GM19238 (cell line): ENCODE data around the gene ZNF878.
"Not testable (repeated sequence)": the region's sequence is repeated elsewhere in the genome, so short reads cannot be mapped to it uniquely, and the experiment has no call there.

Source experiments
- DNase-seq: peaks from one replicate; pipeline ENCODE4 v3.0.0; 2011; ENCODE audit warnings: low spot score; ENCODE audit not compliant: insufficient read length

ZNF878 gene

GRCh38 chr19:12052497-12053169 is at the start of gene ZNF878:
Gene ZNF878, minus strand, starts transcription at chr19:12052961. Its CDS starts 160 bp downstream, at chr19:12052801.
- peak; percentile 70 for DNase-seq

DNA sequence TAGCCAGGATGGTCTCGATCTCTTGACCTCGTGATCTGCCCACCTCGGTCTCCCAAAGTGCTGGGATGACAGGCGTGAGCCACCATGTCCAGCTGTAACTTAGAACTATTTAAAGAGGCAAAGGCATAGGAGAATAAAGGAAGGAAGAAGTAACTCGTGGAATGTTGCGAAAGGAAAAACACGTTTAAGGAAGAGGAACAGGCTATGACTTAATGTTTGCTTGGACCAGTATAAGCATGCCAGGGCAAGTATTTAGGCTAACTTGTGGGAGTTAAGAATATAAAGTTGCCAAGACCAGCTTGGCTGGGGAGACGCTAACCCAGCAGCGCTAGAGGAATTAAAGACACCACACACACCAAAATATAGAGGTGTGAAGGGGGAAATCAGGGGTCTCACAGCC is 45.3 kb upstream of the ZNF878 start:
- DNase-seq: no peak

DNA sequence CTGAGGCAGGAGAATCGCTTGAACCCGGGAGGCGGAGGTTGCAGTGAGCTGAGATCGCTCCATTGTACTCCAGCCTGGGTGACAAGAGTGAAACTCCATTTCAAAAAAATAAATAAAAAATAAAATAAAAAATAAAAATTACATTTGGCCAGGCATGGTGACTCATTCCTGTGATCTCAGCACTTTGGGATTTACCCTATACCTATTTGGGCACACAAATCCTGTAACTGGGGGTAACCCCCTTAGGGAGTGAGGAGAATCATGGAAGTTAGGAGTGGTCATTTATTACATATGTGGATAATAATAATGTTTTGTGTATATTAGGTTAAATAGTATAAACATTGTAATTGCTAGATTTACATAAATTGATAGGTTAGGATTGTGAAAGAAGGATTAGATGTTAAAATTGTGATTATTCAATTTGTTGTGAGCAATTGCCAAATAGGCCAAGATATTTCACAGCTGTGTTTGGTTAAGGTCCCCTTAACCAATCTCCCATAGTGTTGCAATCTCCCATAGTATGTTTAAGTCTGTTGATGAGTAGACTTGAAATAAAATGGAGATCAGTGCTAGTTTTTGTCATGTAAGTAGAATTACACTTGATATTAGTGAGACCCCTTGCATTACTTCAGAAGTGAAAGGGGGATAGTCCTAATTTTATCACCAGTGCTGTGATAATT is 42.5 kb upstream of the ZNF878 start:
- DNase-seq: no peak

DNA sequence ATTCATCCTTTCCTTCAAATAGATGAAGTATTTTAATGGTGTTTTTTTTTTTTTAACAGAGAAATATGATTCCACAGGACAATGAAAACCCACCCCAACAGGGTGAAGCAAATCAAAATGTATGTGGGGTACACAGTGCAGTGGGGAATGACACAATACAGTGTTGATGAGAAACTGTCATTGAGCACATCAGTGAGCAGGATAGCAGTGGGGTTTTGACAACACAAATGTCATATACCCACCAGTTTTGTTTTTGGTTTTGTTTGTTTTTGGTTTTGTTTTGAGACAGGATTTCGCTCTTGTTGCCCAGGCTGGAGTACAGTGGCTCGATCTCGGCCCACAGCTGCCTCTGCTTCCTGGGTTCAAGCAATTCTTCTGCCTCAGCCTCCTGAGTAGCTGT is 41.0 kb upstream of the ZNF878 start:
- no peak for DNase-seq

DNA sequence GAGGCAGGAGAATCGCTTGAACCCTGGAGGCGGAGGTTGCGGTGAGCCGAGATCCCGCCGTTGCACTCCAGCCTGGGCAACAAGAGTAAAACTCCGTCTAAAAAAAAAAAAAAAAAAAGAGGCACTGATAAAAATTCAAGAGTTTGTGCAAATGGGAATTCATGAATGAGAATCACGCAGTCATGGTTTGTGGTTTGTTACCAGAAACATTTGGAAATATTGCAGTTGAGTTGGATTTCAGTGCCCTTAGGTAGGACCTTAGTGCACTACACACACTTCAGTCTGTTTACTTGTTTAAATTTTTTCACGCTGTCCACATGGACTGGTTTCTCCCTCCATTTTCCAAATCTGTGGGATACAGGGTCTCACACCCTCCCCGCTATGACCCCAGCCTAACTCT is 40.2 kb upstream of the ZNF878 start:
- DNase-seq: no peak

- DNase-seq: peak; percentile 77
Measured at GRCh38 chr19:12092065-12092867, 39.5 kb upstream of the ZNF878 start.

GRCh38 chr19:12090807-12091206 is 38.0 kb upstream of the ZNF878 start:
- peak; percentile 48 for DNase-seq

DNA sequence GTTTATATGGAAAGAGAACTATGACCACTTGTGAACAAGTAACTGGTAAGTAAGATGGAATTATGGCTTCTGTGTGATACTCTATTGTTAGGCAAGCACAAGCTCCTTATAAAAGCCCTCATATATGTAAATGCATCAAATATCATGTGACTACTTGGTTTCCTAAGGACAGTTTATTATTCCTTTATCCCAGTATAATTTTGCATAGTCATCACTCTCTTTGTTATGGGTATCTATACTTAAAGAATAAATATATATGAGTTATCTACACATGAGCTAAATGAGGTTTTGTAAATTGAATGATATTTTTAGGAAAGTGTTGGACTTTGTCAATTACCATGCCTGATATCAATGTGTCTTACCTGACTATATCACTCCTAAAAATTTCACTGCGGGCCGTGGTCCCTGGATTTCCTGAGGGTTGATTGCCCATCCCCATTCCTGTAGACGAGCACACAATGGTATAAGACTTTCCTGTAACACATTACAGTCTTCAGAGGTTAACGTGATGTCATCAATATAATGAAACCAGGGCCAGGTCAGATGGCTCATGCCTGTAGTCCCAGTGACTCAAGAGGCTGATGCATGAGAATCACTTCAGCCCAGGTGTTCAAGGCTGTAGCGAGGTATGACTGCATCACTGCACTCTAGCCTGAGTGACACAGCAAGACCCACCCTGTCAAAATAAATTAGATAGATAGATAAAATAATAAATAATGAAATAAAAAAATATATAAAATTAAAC is 32.5 kb upstream of the ZNF878 start:
- DNase-seq: no peak

DNA sequence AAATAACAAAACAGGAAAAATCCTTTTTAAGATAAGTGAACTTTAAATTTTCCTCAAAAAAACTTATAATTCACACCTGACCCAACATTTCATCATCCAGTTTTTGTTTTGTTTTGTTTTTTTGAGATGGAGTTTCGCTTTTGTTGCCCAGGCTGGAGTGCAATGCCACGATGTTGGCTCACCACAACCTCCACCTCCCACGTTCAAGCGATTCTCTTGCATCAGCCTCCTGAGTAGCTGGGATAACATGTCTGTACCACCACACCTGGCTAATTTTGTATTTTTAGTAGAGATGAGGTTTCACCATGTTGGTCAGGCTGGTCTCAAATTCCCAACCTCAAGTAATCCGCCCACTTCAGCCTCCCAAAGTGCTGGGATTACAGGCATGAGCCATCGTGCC is 30.6 kb upstream of the ZNF878 start:
- DNase-seq: not testable (repeated sequence)

GRCh38 chr19:12077375-12077774 is 24.6 kb upstream of the ZNF878 start:
- no peak for DNase-seq

DNA sequence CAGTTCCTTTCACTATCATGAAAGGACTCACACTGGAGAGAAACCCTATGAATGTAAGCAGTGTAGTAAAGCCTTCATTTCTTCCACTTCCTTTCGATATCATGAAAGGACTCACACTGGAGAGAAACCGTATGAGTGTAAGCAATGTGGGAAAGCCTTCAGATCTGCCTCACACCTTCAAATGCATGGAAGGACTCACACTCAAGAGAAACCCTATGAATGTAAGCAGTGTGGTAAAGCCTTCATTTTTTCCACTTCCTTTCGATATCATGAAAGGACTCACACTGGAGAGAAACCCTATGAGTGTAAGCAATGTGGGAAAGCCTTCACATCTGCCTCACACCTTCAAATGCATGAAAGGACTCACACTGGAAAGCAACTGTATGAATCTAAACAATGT is 23.6 kb upstream of the ZNF878 start:
- DNase-seq: not testable (repeated sequence)

GRCh38 chr19:12075538-12076139 is 22.9 kb upstream of the ZNF878 start:
- no peak for DNase-seq

GRCh38 chr19:12064590-12065538 is 12.1 kb upstream of the ZNF878 start, which contains the start of gene ZNF844:
Gene ZNF844, plus strand, starts transcription at chr19:12064731. Its CDS starts 143 bp downstream, at chr19:12064874.
- DNase-seq: peak; percentile 85

DNA sequence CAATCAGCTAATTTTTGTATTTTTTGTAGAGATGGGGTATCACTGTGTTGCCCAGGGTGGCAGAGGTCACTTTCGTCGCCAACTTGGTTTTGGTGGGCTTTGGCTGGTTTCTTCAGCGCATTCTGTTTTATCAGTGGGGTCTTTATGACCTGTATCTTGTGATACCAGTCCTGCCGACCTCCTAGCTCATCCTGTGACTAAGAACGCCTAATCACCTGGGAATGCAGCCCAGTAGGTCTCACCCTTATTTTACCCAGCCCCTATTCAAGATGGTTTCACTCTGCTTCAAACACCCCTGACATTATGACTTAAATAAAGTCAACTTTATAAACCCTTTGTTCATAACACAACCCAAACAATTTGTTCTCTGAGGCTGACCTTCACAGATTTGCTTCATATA is 3.0 kb upstream of the ZNF878 start:
- no peak for DNase-seq

- DNase-seq: no peak
Measured at GRCh38 chr19:12052091-12052496, 667 bp downstream of the ZNF878 start.

DNA sequence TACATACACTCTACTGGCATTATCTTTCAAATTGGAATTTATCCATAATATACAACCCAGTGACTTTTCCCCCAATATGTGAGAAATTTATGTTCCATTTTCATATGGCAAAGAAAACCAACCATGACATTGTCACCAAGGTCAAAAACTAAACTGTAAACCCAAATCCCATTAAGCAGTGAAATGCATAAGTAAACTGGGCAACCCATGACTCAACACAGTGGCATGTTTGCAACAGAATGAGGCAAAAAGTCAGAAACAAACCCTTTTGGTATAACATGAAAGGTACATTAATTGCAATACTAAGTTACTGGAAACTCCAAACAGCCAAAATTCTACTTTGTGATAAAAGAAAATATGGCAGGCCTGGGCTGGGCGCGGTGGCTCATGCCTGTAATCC is 4.9 kb downstream of the ZNF878 start:
- DNase-seq: no peak

DNA sequence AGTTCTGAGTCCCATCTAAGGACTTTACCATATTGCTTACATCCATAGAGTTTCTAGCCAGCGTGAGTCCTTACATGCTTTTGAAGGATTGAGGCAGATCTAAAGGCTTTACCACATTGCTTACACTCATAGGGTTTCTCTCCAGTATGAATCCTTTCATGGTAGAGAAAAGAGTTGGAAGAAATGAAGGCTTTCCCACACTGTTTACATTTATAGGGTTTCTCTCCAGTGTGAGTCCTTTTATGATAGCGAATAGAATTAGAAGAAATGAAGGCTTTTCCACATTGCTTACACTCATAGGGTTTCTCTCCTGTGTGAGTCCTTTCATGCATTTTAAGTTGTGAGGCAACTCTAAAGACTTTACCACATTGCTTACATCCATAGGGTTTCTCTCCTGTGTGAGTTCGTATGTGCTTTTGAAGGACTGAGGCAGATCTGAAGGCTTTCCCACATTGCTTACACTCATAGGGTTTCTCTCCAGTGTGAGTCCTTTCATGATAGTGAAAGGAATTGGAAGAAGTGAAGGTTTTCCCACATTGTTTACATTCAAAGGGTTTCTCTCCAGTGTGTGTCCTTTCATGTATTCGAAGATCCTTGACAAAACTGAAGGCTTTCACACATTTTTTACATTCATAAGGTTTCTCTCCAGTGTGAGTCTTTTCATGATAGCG is 8.9 kb downstream of the ZNF878 start:
- DNase-seq: no peak

DNA sequence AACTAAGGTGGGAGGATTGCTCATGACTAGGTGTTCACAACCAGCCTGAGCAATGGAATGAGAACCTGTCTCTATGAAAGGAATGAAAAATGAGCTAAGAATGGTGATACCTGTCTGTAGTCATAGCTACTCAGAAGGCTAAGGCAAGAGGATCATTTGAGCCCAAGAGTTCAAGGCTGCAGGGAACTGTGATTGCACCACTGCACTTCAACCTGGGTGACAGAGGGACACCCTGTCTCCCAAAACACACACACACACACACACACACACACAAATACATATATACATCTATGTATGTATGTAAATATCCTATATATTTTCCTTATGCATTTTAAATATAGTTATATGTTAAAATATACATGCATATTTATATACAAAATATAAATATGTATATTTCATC is 9.9 kb downstream of the ZNF878 start:
- no peak for DNase-seq
